ENCODE data around the gene PPARG.

DNA sequence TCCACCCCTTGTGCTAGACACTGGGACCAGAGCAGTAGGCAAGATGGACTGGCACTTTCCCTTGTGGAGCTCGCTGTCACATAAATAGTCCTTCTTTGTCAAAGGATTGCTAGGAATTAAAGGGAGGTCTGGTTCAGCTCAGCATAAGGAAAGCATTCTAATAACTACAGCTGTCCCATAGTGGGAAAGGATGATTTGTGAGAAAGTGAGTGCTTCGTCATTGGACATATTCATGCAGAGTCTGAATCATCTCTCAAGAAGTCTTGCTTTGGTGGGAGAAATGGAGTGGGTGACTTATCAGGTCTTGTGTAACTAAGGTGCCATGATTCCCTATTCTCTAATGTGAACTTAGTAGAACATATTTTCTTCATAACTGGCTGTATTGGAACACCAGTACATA, 14.7 kb downstream of the PPARG start:
- no peak for TF ChIP-seq CTCF (IDR thresholded peaks at IDR 0.05)
- TF ChIP-seq POLR2A (IDR thresholded peaks at IDR 0.05): no peak

All from suprapubic skin (tissue), 3 donors.